ENCODE measurements around the gene PCYT1B.

DNA sequence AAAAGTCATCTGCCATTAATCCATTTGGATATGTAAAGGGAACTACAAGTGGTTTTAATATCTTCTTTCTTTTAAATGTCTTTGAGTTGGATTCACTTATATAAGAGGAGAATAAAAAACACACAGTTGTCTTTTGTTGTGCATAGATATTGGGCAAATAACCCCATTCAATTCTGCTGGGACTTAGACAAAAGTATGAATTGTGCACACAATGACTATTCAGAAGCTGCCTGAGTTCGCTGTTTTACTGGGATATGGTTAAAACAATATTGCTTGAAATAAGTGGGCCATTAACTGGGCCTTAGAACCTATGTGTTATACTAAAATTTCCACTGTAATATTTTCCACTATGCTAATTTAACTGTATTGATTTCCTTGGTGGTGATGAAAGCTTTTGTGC lies 71.7 kb downstream of the PCYT1B start:
- TF ChIP-seq EZH2 (IDR thresholded peaks at IDR 0.05; ENCODE audit: insufficient read depth, poor library complexity, severe bottlenecking), result no peak
- TF ChIP-seq EZH2phosphoT487 (IDR thresholded peaks at IDR 0.05; ENCODE audit: insufficient read depth, low read depth), result no peak

All from GM23248 (cell line).